Hepatocyte (in vitro differentiated cells): ENCODE results near the gene COL4A1.

Experiments used
- CTCF ChIP-seq: fragments of 200-600 bp; sonication (generic); IDR thresholded peaks from 2 replicates; pipeline ENCODE4 v1.5.1; 2016; ENCODE audit warnings: antibody characterized with exemption, mild to moderate bottlenecking; ENCODE audit not compliant: poor library complexity
- EZH2 ChIP-seq: fragments of 200-600 bp; sonication (generic); IDR thresholded peaks from 2 replicates; pipeline ENCODE4 v1.6.1; 2016; ENCODE audit warnings: antibody characterized with exemption, mild to moderate bottlenecking, borderline replicate concordance
- EZH2phosphoT487 ChIP-seq: fragments of 200-600 bp; sonication (generic); IDR thresholded peaks from one replicate; pipeline ENCODE4 v1.6.1; 2018; ENCODE audit warnings: antibody characterized with exemption, mild to moderate bottlenecking, low read depth, moderate library complexity; ENCODE audit not compliant: unreplicated experiment, severe bottlenecking

- TF ChIP-seq CTCF (no peak), EZH2phosphoT487 (no peak), EZH2 (no peak)
Observed at GRCh38 chr13:110264685-110265275, 42.2 kb downstream of the COL4A1 start.
